ENCODE data around the gene GPR146.
"Not testable (repeated sequence)": the region's sequence is repeated elsewhere in the genome, so short reads cannot be mapped to it uniquely, and the experiment has no call there.

GPR146 gene, protein sequence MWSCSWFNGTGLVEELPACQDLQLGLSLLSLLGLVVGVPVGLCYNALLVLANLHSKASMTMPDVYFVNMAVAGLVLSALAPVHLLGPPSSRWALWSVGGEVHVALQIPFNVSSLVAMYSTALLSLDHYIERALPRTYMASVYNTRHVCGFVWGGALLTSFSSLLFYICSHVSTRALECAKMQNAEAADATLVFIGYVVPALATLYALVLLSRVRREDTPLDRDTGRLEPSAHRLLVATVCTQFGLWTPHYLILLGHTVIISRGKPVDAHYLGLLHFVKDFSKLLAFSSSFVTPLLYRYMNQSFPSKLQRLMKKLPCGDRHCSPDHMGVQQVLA

GRCh38 chr7:1044189-1045068, at the start of gene GPR146:
GPR146 (plus strand) TSS chr7:1044546; CDS start chr7:1057516, 12,970 bp downstream.
- DNase-seq = peak; percentile 98

DNA sequence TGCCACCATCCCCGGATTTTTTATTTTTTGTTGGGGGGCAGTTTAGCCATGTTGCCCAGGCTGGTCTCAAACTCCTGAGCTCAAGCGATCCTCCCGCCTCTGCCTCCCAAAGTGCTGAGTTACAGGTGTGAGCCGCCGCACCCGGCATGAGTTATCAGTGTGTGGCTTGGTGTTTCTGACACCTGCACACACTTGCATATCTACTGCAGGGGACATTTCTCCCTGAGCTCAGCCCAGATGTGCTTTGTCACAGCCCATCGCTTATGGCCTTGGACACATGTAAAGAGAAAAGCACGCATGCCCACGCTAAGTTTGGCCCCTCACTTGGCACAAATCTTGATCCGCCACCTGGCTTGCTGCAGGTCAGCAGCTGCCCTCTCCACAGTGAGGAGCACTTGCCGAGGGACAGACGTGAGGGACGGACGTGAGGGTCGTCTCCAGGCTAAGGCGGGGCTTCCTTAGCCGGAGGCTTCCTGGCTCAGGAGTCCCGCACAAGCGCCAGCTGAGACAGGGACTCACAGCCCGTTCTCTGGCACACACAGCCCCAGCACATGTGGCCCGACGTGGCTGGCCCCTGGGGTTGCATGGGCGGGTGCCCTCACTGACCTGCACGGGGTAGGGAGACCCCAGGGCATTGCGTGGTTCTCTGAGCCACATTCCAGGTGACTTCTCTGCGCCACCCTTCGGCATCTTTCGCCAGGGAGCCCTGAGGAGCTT, 49.6 kb upstream of the GPR146 start:
- DNase-seq = no peak

- DNase-seq = no peak
These were observed 48.8 kb upstream of the GPR146 start for GRCh38 chr7:995571-995970.

- DNase-seq = no peak
These were observed 48.1 kb upstream of the GPR146 start for GRCh38 chr7:996079-996872.

DNA sequence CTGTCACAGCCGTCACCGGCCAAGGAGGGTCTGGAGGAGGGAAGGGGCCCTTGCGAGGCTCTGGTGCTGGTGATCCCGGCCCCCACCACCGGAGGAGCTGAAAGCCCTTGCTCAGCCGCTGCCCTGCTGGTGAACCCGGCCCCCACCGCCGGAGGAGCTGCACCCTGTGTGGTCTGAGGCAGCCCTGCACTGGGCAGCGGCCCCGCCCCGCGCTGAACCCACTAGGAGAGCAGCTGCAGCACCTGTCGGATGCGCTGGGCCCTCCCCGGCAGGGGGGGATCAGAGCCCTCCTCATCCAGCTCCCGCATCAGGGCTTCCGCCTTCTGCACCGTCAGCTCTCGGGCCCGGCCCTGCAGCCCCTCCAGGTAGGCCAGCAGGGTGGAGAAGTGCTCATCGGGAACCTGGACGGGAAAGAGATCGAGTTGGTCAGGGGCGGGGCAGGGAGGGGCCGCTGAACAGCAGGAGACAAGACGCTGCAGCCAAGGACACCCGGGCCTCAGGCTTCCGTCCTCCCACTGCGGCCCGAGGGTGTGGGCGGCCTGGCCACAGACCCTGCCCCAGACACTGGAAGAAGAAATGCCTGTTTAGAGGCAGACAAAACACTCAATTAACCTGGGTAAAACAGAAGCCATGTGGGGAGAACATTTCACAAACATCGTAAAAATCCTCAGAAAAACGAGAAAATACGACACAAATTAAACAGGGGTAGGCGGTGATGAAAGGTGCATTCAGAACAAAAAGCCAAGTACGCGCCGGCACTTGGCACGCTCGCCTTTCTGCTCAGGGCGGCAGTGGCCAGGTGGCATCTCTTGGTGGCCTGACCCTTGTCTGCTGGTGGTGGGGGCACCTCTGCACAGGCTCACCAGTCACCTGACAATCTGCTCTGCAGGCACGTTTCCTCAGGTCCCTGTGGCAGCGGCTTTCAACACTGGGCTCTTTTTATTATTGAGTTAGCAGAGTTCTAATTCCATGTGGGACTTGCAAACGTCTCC, 46.6 kb upstream of the GPR146 start:
- DNase-seq = no peak

- DNase-seq = no peak
These were observed 45.0 kb upstream of the GPR146 start for GRCh38 chr7:999149-999879.

DNA sequence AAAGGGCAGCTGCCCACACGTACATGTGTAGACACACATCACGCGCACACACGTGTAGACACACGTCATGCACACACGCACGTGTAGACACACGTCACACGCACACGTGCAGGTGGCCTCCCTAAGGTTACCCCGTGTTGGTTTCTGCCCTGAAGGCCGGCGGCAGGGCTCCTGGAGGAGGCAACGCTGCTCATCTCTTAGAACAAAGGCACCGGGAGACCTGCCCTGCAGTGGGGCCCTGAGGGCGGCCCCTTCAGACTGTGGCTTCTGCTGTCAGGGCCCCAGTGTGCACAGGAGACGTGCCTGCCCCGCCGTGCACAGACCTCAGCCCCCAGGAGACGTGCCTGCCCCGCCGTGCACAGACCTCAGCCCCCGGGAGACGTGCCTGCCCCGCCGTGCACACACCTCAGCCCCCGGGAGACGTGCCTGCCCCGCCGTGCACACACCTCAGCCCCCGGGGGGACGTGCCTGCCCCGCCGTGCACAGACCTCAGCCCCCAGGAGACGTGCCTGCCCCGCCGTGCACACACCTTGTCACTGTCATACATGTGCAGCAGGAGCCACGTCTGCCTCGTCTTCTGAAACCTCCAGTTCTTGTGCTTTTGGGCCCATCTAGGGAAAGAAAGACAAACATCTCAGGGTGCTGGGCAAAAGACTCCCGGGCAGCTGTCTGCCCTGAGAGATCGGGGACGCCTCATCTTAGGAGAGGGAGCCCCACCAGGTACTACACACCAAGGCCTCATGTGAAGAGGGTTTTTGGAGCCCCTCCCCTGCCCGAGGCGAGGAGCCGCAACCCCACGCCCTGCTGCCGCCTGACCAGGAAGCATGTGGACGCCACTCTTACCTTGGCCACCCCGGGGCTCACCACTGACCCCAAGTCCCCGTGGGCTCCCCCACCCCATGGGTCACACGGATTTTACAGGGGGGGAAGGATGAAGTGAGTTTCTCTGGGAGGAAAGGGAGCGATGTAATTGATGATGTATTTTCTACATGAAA, 44.1 kb upstream of the GPR146 start:
- no peak for DNase-seq

- not testable (repeated sequence) for DNase-seq
These were observed 43.1 kb upstream of the GPR146 start for GRCh38 chr7:1001069-1001770.

GRCh38 chr7:1002026-1002425, 42.3 kb upstream of the GPR146 start:
- not testable (repeated sequence) for DNase-seq

- DNase-seq = not testable (repeated sequence)
These were observed 41.9 kb upstream of the GPR146 start for GRCh38 chr7:1002445-1002844.

- DNase-seq = no peak
These were observed 40.1 kb upstream of the GPR146 start for GRCh38 chr7:1004018-1004852.

- DNase-seq = no peak
These were observed 39.0 kb upstream of the GPR146 start for GRCh38 chr7:1005303-1005702.

DNA sequence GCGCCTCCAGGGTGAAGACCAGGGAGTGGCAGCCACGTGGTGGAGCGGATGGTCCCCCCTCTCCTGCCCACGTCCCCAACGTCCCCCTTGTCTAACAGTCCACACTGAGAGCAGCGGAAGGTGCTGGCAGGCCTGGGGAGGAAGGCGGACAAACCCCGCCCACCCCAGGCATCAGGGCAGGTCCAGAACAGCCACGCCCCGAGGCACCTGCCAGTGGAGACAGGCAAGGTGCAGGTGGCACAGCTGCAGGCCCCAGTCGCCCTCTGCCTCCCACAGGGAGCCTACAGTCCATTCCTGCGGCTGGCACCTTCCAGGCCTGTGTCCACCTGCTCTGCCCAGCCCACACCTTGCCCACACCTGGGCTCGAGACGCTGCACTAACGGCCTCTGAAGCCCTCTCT, 36.4 kb upstream of the GPR146 start:
- no peak for DNase-seq

GRCh38 chr7:1008733-1009363, 35.5 kb upstream of the GPR146 start:
- DNase-seq = no peak

DNA sequence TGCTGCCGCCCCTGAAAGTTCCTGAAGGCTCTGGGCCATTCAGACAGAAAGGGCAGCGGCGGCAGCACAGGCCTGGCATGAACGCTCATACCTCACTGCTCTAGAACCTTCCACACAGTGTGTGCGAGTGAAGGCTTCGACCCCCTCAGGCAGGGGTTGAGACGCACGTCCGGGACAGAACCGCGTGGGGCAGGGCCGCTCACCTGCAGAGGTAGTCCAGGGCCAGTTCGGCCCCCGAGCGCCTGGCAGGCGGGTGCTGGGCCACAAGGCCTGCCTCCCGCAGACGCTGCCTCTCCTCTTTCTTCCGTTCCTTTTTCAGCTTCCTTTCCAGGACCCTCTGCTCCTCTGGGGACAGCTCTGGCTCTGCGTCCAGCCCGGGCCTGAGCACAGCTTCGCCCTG, 34.6 kb upstream of the GPR146 start:
- DNase-seq = no peak

DNA sequence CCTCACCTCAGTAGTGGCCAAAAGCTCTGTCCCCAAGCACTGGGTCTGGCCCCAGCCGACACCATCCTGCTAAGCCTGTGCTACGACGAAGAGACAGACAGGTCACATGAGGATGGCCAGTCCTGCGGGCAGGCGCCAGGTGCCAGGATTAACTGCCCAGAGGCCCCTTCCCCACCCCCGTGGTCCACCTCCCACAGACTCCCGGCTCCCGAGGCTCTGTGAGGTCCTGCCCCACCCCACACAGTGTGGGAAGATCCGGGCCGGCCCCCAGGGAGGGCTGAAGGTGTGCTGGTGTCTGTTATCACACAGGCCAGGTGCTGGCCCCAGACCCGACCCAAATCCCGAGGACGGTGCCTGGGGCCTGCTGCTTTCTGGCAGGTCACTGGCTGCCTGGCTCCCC, 34.1 kb upstream of the GPR146 start:
- DNase-seq = no peak

All from EL (cell line).